ENCODE results near the gene ACAD11.
"Not testable (repeated sequence)": the region's sequence is repeated elsewhere in the genome, so short reads cannot be mapped to it uniquely, and the experiment has no call there.

ACAD11 gene

GRCh38 chr3:132606620-132607019 is 53.0 kb downstream of the ACAD11 start:
- not testable (repeated sequence) for H3K27ac ChIP-seq (ENCODE audit: low read length); H3K27me3 ChIP-seq (ENCODE audit: control insufficient read depth in 1 of 2, insufficient read depth in 2 of 2, low read length in 2 of 2); H3K36me3 ChIP-seq (ENCODE audit: control insufficient read depth in 2 of 2, insufficient read depth in 2 of 2, low read length in 2 of 2); H3K4me3 ChIP-seq (ENCODE audit: low read length in 2 of 2); H3K9ac ChIP-seq (ENCODE audit: low read length in 2 of 2); H3K4me1 ChIP-seq (ENCODE audit: control insufficient read depth, insufficient read depth, low read length); H3K9me3 ChIP-seq (ENCODE audit: control insufficient read depth in 2 of 2, low read length in 2 of 2)

GRCh38 chr3:132606085-132606484 is 53.5 kb downstream of the ACAD11 start:
- Histone ChIP-seq H3K9me3 (ENCODE audit: control insufficient read depth in 2 of 2, low read length in 2 of 2) (no peaks in the 10 kb centered on the region), H3K4me3 (ENCODE audit: low read length in 2 of 2) (no peak overlapping the region), H3K9ac (ENCODE audit: low read length in 2 of 2) (no peak overlapping the region), H3K36me3 (ENCODE audit: control insufficient read depth in 2 of 2, insufficient read depth in 2 of 2, low read length in 2 of 2) (peaks cover 2 to 6% of the 10 kb centered on the region in 2 donors), H3K4me1 (ENCODE audit: control insufficient read depth, insufficient read depth, low read length) (no peaks in the 10 kb centered on the region), H3K27me3 (ENCODE audit: control insufficient read depth in 1 of 2, insufficient read depth in 2 of 2, low read length in 2 of 2) (no peaks in the 10 kb centered on the region), H3K27ac (ENCODE audit: low read length) (no peak overlapping the region)

GRCh38 chr3:132605374-132605792 is 54.2 kb downstream of the ACAD11 start:
- H3K27ac ChIP-seq (ENCODE audit: low read length) = no peak overlapping the region
- H3K4me1 ChIP-seq (ENCODE audit: control insufficient read depth, insufficient read depth, low read length) = no peaks in the 10 kb centered on the region
- H3K36me3 ChIP-seq (ENCODE audit: control insufficient read depth in 2 of 2, insufficient read depth in 2 of 2, low read length in 2 of 2) = peaks cover 2 to 6% of the 10 kb centered on the region in 2 donors
- H3K4me3 ChIP-seq (ENCODE audit: low read length in 2 of 2) = no peak overlapping the region
- H3K27me3 ChIP-seq (ENCODE audit: control insufficient read depth in 1 of 2, insufficient read depth in 2 of 2, low read length in 2 of 2) = no peaks in the 10 kb centered on the region
- H3K9me3 ChIP-seq (ENCODE audit: control insufficient read depth in 2 of 2, low read length in 2 of 2) = no peaks in the 10 kb centered on the region
- H3K9ac ChIP-seq (ENCODE audit: low read length in 2 of 2) = no peak overlapping the region

- H3K4me3 ChIP-seq (ENCODE audit: low read length in 2 of 2) = not testable (repeated sequence)
Observed at GRCh38 chr3:132600614-132601013, 59.0 kb downstream of the ACAD11 start.

GRCh38 chr3:132598181-132598580 is 61.4 kb downstream of the ACAD11 start:
- H3K27me3 ChIP-seq (ENCODE audit: control insufficient read depth in 1 of 2, insufficient read depth in 2 of 2, low read length in 2 of 2) = no peaks in the 10 kb centered on the region

More at GRCh38 chr3:132600614-132601013, 59.0 kb downstream of the ACAD11 start:
- not testable (repeated sequence) for H3K9ac ChIP-seq (ENCODE audit: low read length in 2 of 2); H3K27me3 ChIP-seq (ENCODE audit: control insufficient read depth in 1 of 2, insufficient read depth in 2 of 2, low read length in 2 of 2); H3K9me3 ChIP-seq (ENCODE audit: control insufficient read depth in 2 of 2, low read length in 2 of 2); H3K27ac ChIP-seq (ENCODE audit: low read length); H3K36me3 ChIP-seq (ENCODE audit: control insufficient read depth in 2 of 2, insufficient read depth in 2 of 2, low read length in 2 of 2); H3K4me1 ChIP-seq (ENCODE audit: control insufficient read depth, insufficient read depth, low read length)

GRCh38 chr3:132597660-132598059 is 61.9 kb downstream of the ACAD11 start:
- no peak overlapping the region for H3K27ac ChIP-seq (ENCODE audit: low read length)

More at GRCh38 chr3:132598181-132598580, 61.4 kb downstream of the ACAD11 start:
- peaks cover 5 to 6% of the 10 kb centered on the region in 2 donors for H3K36me3 ChIP-seq (ENCODE audit: control insufficient read depth in 2 of 2, insufficient read depth in 2 of 2, low read length in 2 of 2)
- H3K27ac ChIP-seq (ENCODE audit: low read length) = no peak overlapping the region
- H3K4me1 ChIP-seq (ENCODE audit: control insufficient read depth, insufficient read depth, low read length) = no peaks in the 10 kb centered on the region
- H3K9me3 ChIP-seq (ENCODE audit: control insufficient read depth in 2 of 2, low read length in 2 of 2) = no peaks in the 10 kb centered on the region
- no peak overlapping the region for H3K9ac ChIP-seq (ENCODE audit: low read length in 2 of 2)
- H3K4me3 ChIP-seq (ENCODE audit: low read length in 2 of 2) = peak overlapping the region in 1 of 2 donors; percentile 31

GRCh38 chr3:132596816-132597433 is 62.7 kb downstream of the ACAD11 start, which contains the start of gene ACKR4:
Gene ACKR4 (plus strand): TSS chr3:132597270. CDS start chr3:132600398, 3,128 bp downstream.
- no peak within 1 kb of the TSS for H3K27ac ChIP-seq (ENCODE audit: low read length)
- H3K36me3 ChIP-seq (ENCODE audit: control insufficient read depth in 2 of 2, insufficient read depth in 2 of 2, low read length in 2 of 2) = peaks cover 3 to 5% of the 10 kb centered on the region in 2 donors
- H3K4me3 ChIP-seq (ENCODE audit: low read length in 2 of 2) = no peak within 1 kb of the TSS
- no peaks in the 10 kb centered on the region for H3K9me3 ChIP-seq (ENCODE audit: control insufficient read depth in 2 of 2, low read length in 2 of 2)
- no peaks in the 10 kb centered on the region for H3K27me3 ChIP-seq (ENCODE audit: control insufficient read depth in 1 of 2, insufficient read depth in 2 of 2, low read length in 2 of 2)
- H3K4me1 ChIP-seq (ENCODE audit: control insufficient read depth, insufficient read depth, low read length) = no peaks in the 10 kb centered on the region
- no peak within 1 kb of the TSS for H3K9ac ChIP-seq (ENCODE audit: low read length in 2 of 2)

More at GRCh38 chr3:132597660-132598059, 61.9 kb downstream of the ACAD11 start:
- peaks cover 3 to 5% of the 10 kb centered on the region in 2 donors for H3K36me3 ChIP-seq (ENCODE audit: control insufficient read depth in 2 of 2, insufficient read depth in 2 of 2, low read length in 2 of 2)
- no peak overlapping the region for H3K9ac ChIP-seq (ENCODE audit: low read length in 2 of 2)
- H3K27me3 ChIP-seq (ENCODE audit: control insufficient read depth in 1 of 2, insufficient read depth in 2 of 2, low read length in 2 of 2) = no peaks in the 10 kb centered on the region
- H3K4me3 ChIP-seq (ENCODE audit: low read length in 2 of 2) = no peak overlapping the region
- no peaks in the 10 kb centered on the region for H3K9me3 ChIP-seq (ENCODE audit: control insufficient read depth in 2 of 2, low read length in 2 of 2)
- no peaks in the 10 kb centered on the region for H3K4me1 ChIP-seq (ENCODE audit: control insufficient read depth, insufficient read depth, low read length)

GRCh38 chr3:132596326-132596725 is 63.3 kb downstream of the ACAD11 start:
- no peak overlapping the region for H3K27ac ChIP-seq (ENCODE audit: low read length)
- no peak overlapping the region for H3K9ac ChIP-seq (ENCODE audit: low read length in 2 of 2)
- H3K4me1 ChIP-seq (ENCODE audit: control insufficient read depth, insufficient read depth, low read length) = no peaks in the 10 kb centered on the region
- no peaks in the 10 kb centered on the region for H3K27me3 ChIP-seq (ENCODE audit: control insufficient read depth in 1 of 2, insufficient read depth in 2 of 2, low read length in 2 of 2)
- H3K9me3 ChIP-seq (ENCODE audit: control insufficient read depth in 2 of 2, low read length in 2 of 2) = no peaks in the 10 kb centered on the region
- H3K4me3 ChIP-seq (ENCODE audit: low read length in 2 of 2) = no peak overlapping the region
- peaks cover 3 to 5% of the 10 kb centered on the region in 2 donors for H3K36me3 ChIP-seq (ENCODE audit: control insufficient read depth in 2 of 2, insufficient read depth in 2 of 2, low read length in 2 of 2)

GRCh38 chr3:132595014-132595413 is 64.6 kb downstream of the ACAD11 start:
- Histone ChIP-seq H3K36me3 (ENCODE audit: control insufficient read depth in 2 of 2, insufficient read depth in 2 of 2, low read length in 2 of 2) (peaks cover 3 to 5% of the 10 kb centered on the region in 2 donors), H3K27ac (ENCODE audit: low read length) (no peak overlapping the region), H3K9me3 (ENCODE audit: control insufficient read depth in 2 of 2, low read length in 2 of 2) (no peaks in the 10 kb centered on the region), H3K4me3 (ENCODE audit: low read length in 2 of 2) (no peak overlapping the region), H3K4me1 (ENCODE audit: control insufficient read depth, insufficient read depth, low read length) (no peaks in the 10 kb centered on the region), H3K27me3 (ENCODE audit: control insufficient read depth in 1 of 2, insufficient read depth in 2 of 2, low read length in 2 of 2) (no peaks in the 10 kb centered on the region), H3K9ac (ENCODE audit: low read length in 2 of 2) (no peak overlapping the region)

GRCh38 chr3:132594498-132594897 is 65.1 kb downstream of the ACAD11 start:
- Histone ChIP-seq H3K9ac (ENCODE audit: low read length in 2 of 2) (no peak overlapping the region), H3K27me3 (ENCODE audit: control insufficient read depth in 1 of 2, insufficient read depth in 2 of 2, low read length in 2 of 2) (no peaks in the 10 kb centered on the region), H3K36me3 (ENCODE audit: control insufficient read depth in 2 of 2, insufficient read depth in 2 of 2, low read length in 2 of 2) (peaks cover 3 to 5% of the 10 kb centered on the region in 2 donors), H3K4me3 (ENCODE audit: low read length in 2 of 2) (no peak overlapping the region), H3K9me3 (ENCODE audit: control insufficient read depth in 2 of 2, low read length in 2 of 2) (no peaks in the 10 kb centered on the region), H3K4me1 (ENCODE audit: control insufficient read depth, insufficient read depth, low read length) (no peaks in the 10 kb centered on the region), H3K27ac (ENCODE audit: low read length) (no peak overlapping the region)

GRCh38 chr3:132593947-132594323 is 65.7 kb downstream of the ACAD11 start:
- Histone ChIP-seq H3K9ac (ENCODE audit: low read length in 2 of 2) (no peak overlapping the region), H3K27ac (ENCODE audit: low read length) (no peak overlapping the region), H3K27me3 (ENCODE audit: control insufficient read depth in 1 of 2, insufficient read depth in 2 of 2, low read length in 2 of 2) (no peaks in the 10 kb centered on the region), H3K4me1 (ENCODE audit: control insufficient read depth, insufficient read depth, low read length) (no peaks in the 10 kb centered on the region), H3K4me3 (ENCODE audit: low read length in 2 of 2) (no peak overlapping the region), H3K36me3 (ENCODE audit: control insufficient read depth in 2 of 2, insufficient read depth in 2 of 2, low read length in 2 of 2) (peaks cover 3 to 5% of the 10 kb centered on the region in 2 donors), H3K9me3 (ENCODE audit: control insufficient read depth in 2 of 2, low read length in 2 of 2) (no peaks in the 10 kb centered on the region)

Measured in stomach smooth muscle (tissue), 2 donors.